ENCODE data around the gene FCGR2B. TPM values are rescaled to one million over a fixed set of nuclear protein-coding genes. Genes with fewer than 3 reads are reported as not detected.

Gene FCGR2B
- total and polyA plus RNA-seq, 2 of the 13 experiments (the other 11 are each of a cell fraction or from before 2014, with no cell fraction given) = not detected

GRCh38 chr1:161702250-161702649 lies 39.3 kb downstream of the FCGR2B start (continued):
- no peak for TF ChIP-seq PREB (CRISPR knock-in tag; IDR thresholded peaks at IDR 0.05)
- no peak for TF ChIP-seq TEF (CRISPR knock-in tag; IDR thresholded peaks at IDR 0.05)
- no peak for TF ChIP-seq NFATC3 (CRISPR knock-in tag; IDR thresholded peaks at IDR 0.05)
- no peak for TF ChIP-seq ZNF275 (CRISPR knock-in tag; IDR thresholded peaks at IDR 0.05; ENCODE audit: borderline replicate concordance)
- no peak for TF ChIP-seq ZNF775 (CRISPR knock-in tag; IDR thresholded peaks at IDR 0.05; ENCODE audit: borderline replicate concordance)
- TF ChIP-seq ARNT (IDR thresholded peaks at IDR 0.05) = no peak
- TF ChIP-seq ZMAT3 (CRISPR knock-in tag; conservative IDR thresholded peaks at IDR 0.05) = no peak
- TF ChIP-seq ZNF572 (CRISPR knock-in tag; IDR thresholded peaks at IDR 0.05) = no peak
- TF ChIP-seq ZNF879 (CRISPR knock-in tag; IDR thresholded peaks at IDR 0.05) = no peak
- TF ChIP-seq ZFP36 (IDR thresholded peaks at IDR 0.05; ENCODE audit: borderline replicate concordance, low read depth, low read length, partially characterized antibody) = no peak
- TF ChIP-seq HHEX (CRISPR knock-in tag; IDR thresholded peaks at IDR 0.05) = peak; percentile 56; the same call in 1 of the 2 replicates
- peak; percentile 88 for TF ChIP-seq RCOR2 (CRISPR knock-in tag; IDR thresholded peaks at IDR 0.05)
- peak; percentile 71 for TF ChIP-seq PAXIP1 (CRISPR knock-in tag; conservative IDR thresholded peaks at IDR 0.05)
- no peak for TF ChIP-seq TMF1 (CRISPR knock-in tag; IDR thresholded peaks at IDR 0.05; ENCODE audit: low read depth)
- TF ChIP-seq SOX5 (CRISPR knock-in tag; IDR thresholded peaks at IDR 0.05; ENCODE audit: borderline replicate concordance) = peak; percentile 82
- TF ChIP-seq MAZ (IDR thresholded peaks at IDR 0.05; ENCODE audit: borderline replicate concordance, low read depth, low read length) = no peak
- TF ChIP-seq MAZ (CRISPR knock-in tag; IDR thresholded peaks at IDR 0.05; ENCODE audit: low read depth) = no peak
- TF ChIP-seq LRRFIP1 (CRISPR knock-in tag; conservative IDR thresholded peaks at IDR 0.05) = no peak
- TF ChIP-seq TP53 (CRISPR knock-in tag; conservative IDR thresholded peaks at IDR 0.05) = 0 out of 2 replicates have a peak, but pooled peaks have one; percentile 32
- TF ChIP-seq ZC3H4 (CRISPR knock-in tag; IDR thresholded peaks at IDR 0.05; ENCODE audit: borderline replicate concordance) = no peak
- TF ChIP-seq ZNF761 (CRISPR knock-in tag; conservative IDR thresholded peaks at IDR 0.05) = 0 out of 2 replicates have a peak, but pooled peaks have one; percentile 38
- TF ChIP-seq CHCHD3 (CRISPR knock-in tag; IDR thresholded peaks at IDR 0.05) = no peak
- TF ChIP-seq CENPT (CRISPR knock-in tag; IDR thresholded peaks at IDR 0.05; ENCODE audit: low read depth) = no peak
